H1 (cell line): Measurements from ENCODE around the gene RPS26. TPM values are rescaled to one million over a fixed set of nuclear protein-coding genes. Genes with fewer than 3 reads are reported as not detected.

ENCODE experiments used
- CBX8 ChIP-seq: fragments of 300-800, 300-1000 bp; sonication (generic); IDR thresholded peaks from 2 replicates; pipeline ENCODE4 v1.7.1; 2016; ENCODE audit warnings: low read depth, low read length, borderline replicate concordance
- HDAC2 ChIP-seq, 2 experiments: fragments of 300-600 bp in 1 of 2; sonication (generic) in 1 of 2; IDR thresholded peaks; 2 replicates each; pipeline ENCODE4 v1.6.1; 2011 to 2012; ENCODE audit warnings: low read depth in 2 of 2, low read length in 2 of 2, mild to moderate bottlenecking in 2 of 2, moderate library complexity in 2 of 2, borderline replicate concordance in 1 of 2, inconsistent platforms in 1 of 2
- RBBP5 ChIP-seq: IDR thresholded peaks from 2 replicates; pipeline ENCODE4 v1.7.1; 2012; ENCODE audit warnings: low read depth, mild to moderate bottlenecking, inconsistent platforms, low read length, moderate library complexity, borderline replicate concordance
- ZNF274 ChIP-seq: IDR thresholded peaks from 2 replicates; pipeline ENCODE4 v1.7.0; 2012; ENCODE audit warnings: low read length, borderline replicate concordance; ENCODE audit errors: extremely low read depth
- polyA plus RNA-seq, 7 experiments: library from polyadenylated mRNA; depleted of rRNA in 3 of 7; stranded (reverse) in 5 of 7; unstranded in 2 of 7; fragments of >200 nt in 5 of 7; fragments of 200-250 nt in 2 of 7; gene quantifications; 1 replicate in 5 of 7; 2 replicates in 1 of 7; 4 replicates in 1 of 7; pipeline versions ENCODE4 v1.2.1 to v1.2.3, GENCODE V29; 2011 to 2013; ENCODE audit warnings: missing spikeins in 2 of 7, mixed read lengths in 2 of 7
- total RNA-seq: library from RNA; stranded (reverse); fragmentation: NEBNext Ultra II Directional; extraction: Animal tissue kit (Norgen Biotek cat#: 25700); gene quantifications from 2 replicates; pipeline ENCODE4 v1.2.1, GENCODE V29; 2021

Gene RPS26
- total and polyA plus RNA-seq, 2 of the 8 experiments (the other 6 are each of a cell fraction or from before 2014, with no cell fraction given) = 53.4 to 1,922 TPM

- TF ChIP-seq RBBP5 (no peak), ZNF274 (no peak), HDAC2 (IDR thresholded peaks at IDR 0.05; ENCODE audit: borderline replicate concordance in 1 of 2, low read depth in 2 of 2, low read length in 2 of 2) (no peak), CBX8 (no peak)
Observed at GRCh38 chr12:56086608-56087007, 44.9 kb downstream of the RPS26 start (continued).
